IMR-90 (cell line): Measurements from ENCODE around the gene ZDHHC14. TPM values are rescaled to one million over a fixed set of nuclear protein-coding genes. Genes with fewer than 3 reads are reported as not detected.
"Not testable (repeated sequence)": the region's sequence is repeated elsewhere in the genome, so short reads cannot be mapped to it uniquely, and the experiment has no call there.

ENCODE experiments used
- ATAC-seq: fragments of 200-7000 bp; cut with Tn5 transposase; 2 replicates; pipeline ENCODE4 v1.9.1; 2020; ENCODE audit warnings: low read depth, mild to moderate bottlenecking, moderate library complexity
- BruUV-seq: library from RNA; stranded (reverse); fragments of 400-500 nt; replicated peaks from 2 replicates; lab custom pipeline; 2021; lab: Mats Ljungman, UMichigan
- CTCF ChIA-PET: fragments of 300-600 bp; formaldehyde crosslinking; extraction: SDS; loops from one replicate; lab custom pipeline; 2021; ENCODE audit warnings: antibody characterized with exemption; lab: Yijun Ruan, JAX
- POLR2A ChIA-PET: fragments of 300-600 bp; sonication (Branson Sonifier 250); formaldehyde crosslinking; loops from one replicate; lab custom pipeline; 2022; ENCODE audit warnings: antibody characterized with exemption; ENCODE audit not compliant: unreplicated experiment; lab: Charles Lee
- DNase-seq: peaks from one replicate; pipeline ENCODE4 v3.0.0; 2013
- H2AFZ ChIP-seq: replicated peaks from 2 replicates; pipeline ENCODE3; 2013; ENCODE audit warnings: low read length, mild to moderate bottlenecking; ENCODE audit not compliant: poor library complexity
- H2AK5ac ChIP-seq: 2 replicates; pipeline ENCODE4 v1.6.1; 2013; ENCODE audit warnings: low read depth, low read length, inconsistent platforms
- H2AK9ac ChIP-seq: replicated peaks from 2 replicates; pipeline ENCODE3; 2013; ENCODE audit warnings: mild to moderate bottlenecking, low read depth, low read length, moderate library complexity; ENCODE audit not compliant: poor library complexity
- H2BK120ac ChIP-seq: 2 replicates; pipeline ENCODE4 v1.6.1; 2013; ENCODE audit warnings: low read depth, low read length, inconsistent platforms
- H2BK15ac ChIP-seq: 3 replicates; pipeline ENCODE4 v1.6.1; 2013; ENCODE audit warnings: low read depth, low read length, inconsistent platforms
- H2BK20ac ChIP-seq: 2 replicates; pipeline ENCODE4 v1.6.1; 2013; ENCODE audit warnings: low read depth, mild to moderate bottlenecking, inconsistent platforms, low read length, moderate library complexity
- H2BK5ac ChIP-seq: 2 replicates; pipeline ENCODE4 v1.6.1; 2013; ENCODE audit warnings: mild to moderate bottlenecking, low read depth, low read length, inconsistent platforms; ENCODE audit not compliant: poor library complexity, severe bottlenecking
- H3K14ac ChIP-seq: replicated peaks from 2 replicates; pipeline ENCODE4 v1.6.1; 2013; ENCODE audit warnings: low read depth, low read length, inconsistent platforms
- H3K18ac ChIP-seq: 2 replicates; pipeline ENCODE4 v1.6.1; 2013; ENCODE audit warnings: low read depth, low read length, control low read depth
- H3K23ac ChIP-seq: 2 replicates; pipeline ENCODE4 v1.6.1; 2013; ENCODE audit warnings: low read depth, low read length, inconsistent platforms
- H3K27ac ChIP-seq: 2 replicates; pipeline ENCODE4 v1.5.1; 2013; ENCODE audit warnings: mild to moderate bottlenecking, control low read depth, low read length; ENCODE audit not compliant: insufficient read depth
- H3K27me3 ChIP-seq: 2 replicates; pipeline ENCODE4 v1.6.1; 2013; ENCODE audit warnings: low read length; ENCODE audit not compliant: control insufficient read depth, insufficient read depth
- H3K36me3 ChIP-seq: 2 replicates; pipeline ENCODE4 v1.6.1; 2013; ENCODE audit warnings: low read length, mixed read lengths; ENCODE audit not compliant: control insufficient read depth, insufficient read depth
- H3K4ac ChIP-seq: 2 replicates; pipeline ENCODE4 v1.6.1; 2013; ENCODE audit warnings: low read depth, low read length, inconsistent platforms
- H3K4me1 ChIP-seq: 2 replicates; pipeline ENCODE4 v1.6.1; 2013; ENCODE audit warnings: low read length, mixed read lengths; ENCODE audit not compliant: control insufficient read depth, insufficient read depth
- H3K4me2 ChIP-seq: 2 replicates; pipeline ENCODE4 v1.6.1; 2013; ENCODE audit warnings: low read depth, mild to moderate bottlenecking, control low read depth, low read length, moderate library complexity
- H3K4me3 ChIP-seq: 2 replicates; pipeline ENCODE4 v1.5.1; 2013; ENCODE audit warnings: low read depth, mild to moderate bottlenecking, control low read depth, low read length, moderate library complexity; ENCODE audit not compliant: insufficient read depth
- H3K56ac ChIP-seq: 2 replicates; pipeline ENCODE4 v1.6.1; 2013; ENCODE audit warnings: low read length, inconsistent platforms; ENCODE audit not compliant: insufficient read depth; ENCODE audit errors: extremely low read depth
- H3K79me1 ChIP-seq, 2 experiments: 2 replicates each; pipeline ENCODE4 v1.6.1; 2013; ENCODE audit warnings: low read length in 2 of 2, inconsistent platforms in 1 of 2, low read depth in 1 of 2
- H3K9ac ChIP-seq: 2 replicates; pipeline ENCODE4 v1.6.1; 2013; ENCODE audit warnings: low read depth, low read length, control low read depth
- H3K9me1 ChIP-seq: 2 replicates; pipeline ENCODE4 v1.6.1; 2013; ENCODE audit warnings: low read length, inconsistent platforms; ENCODE audit not compliant: insufficient read depth
- H3K9me3 ChIP-seq: 2 replicates; pipeline ENCODE4 v1.6.1; 2013; ENCODE audit warnings: low read length; ENCODE audit not compliant: control insufficient read depth, insufficient read depth
- H4K20me1 ChIP-seq: 2 replicates; pipeline ENCODE4 v1.6.1; 2013; ENCODE audit warnings: low read length, inconsistent platforms; ENCODE audit not compliant: insufficient read depth
- H4K5ac ChIP-seq: 2 replicates; pipeline ENCODE4 v1.6.1; 2013; ENCODE audit warnings: mild to moderate bottlenecking, low read depth, low read length, control low read depth
- H4K8ac ChIP-seq, 2 experiments: 2 replicates each; pipeline ENCODE4 v1.6.1; 2013; ENCODE audit warnings: low read depth in 2 of 2, low read length in 2 of 2, control low read depth in 1 of 2, inconsistent platforms in 1 of 2
- H4K91ac ChIP-seq: 2 replicates; pipeline ENCODE4 v1.6.1; 2013; ENCODE audit warnings: low read depth, low read length, inconsistent platforms; ENCODE audit not compliant: insufficient read depth
- BHLHE40 ChIP-seq: fragments of 150-350 bp; IDR thresholded peaks from 2 replicates; pipeline ENCODE4 v1.6.1; 2016; ENCODE audit warnings: mild to moderate bottlenecking, low read depth, low read length
- CEBPB ChIP-seq: IDR thresholded peaks from 2 replicates; pipeline ENCODE4 v1.6.1; 2012; ENCODE audit warnings: low read depth, low read length, improper control_type of control experiment
- MAFK ChIP-seq: IDR thresholded peaks from 2 replicates; pipeline ENCODE4 v1.6.1; 2012; ENCODE audit warnings: low read depth, low read length, improper control_type of control experiment
- MXI1 ChIP-seq: IDR thresholded peaks from 2 replicates; pipeline ENCODE4 v1.6.1; 2012; ENCODE audit warnings: low read depth, mild to moderate bottlenecking, low read length, moderate library complexity, borderline replicate concordance
- NFE2L2 ChIP-seq: fragments of 150-350 bp; IDR thresholded peaks from 2 replicates; pipeline ENCODE4 v1.6.1; 2016; ENCODE audit warnings: low read depth, mild to moderate bottlenecking, low read length
- WGBS, 2 experiments: methylation state at CpG; one replicate each; pipeline versions ENCODE4 v1.1.5 to v1.1.7; 2013; ENCODE audit warnings: missing lambda C conversion rate in 2 of 2; ENCODE audit not compliant: insufficient read length in 1 of 2; ENCODE audit errors: extremely low coverage in 2 of 2; 5-methylcytosine and 5-hydroxymethylcytosine counted together
- dilution Hi-C: fragments of 300-500 bp; cut with HindIII; formaldehyde crosslinking; loops from one replicate; pipeline ENCODE4 v1.14.3; 2018; ENCODE audit warnings: low sequenced_read_pairs; ENCODE audit not compliant: unreplicated experiment
- in situ Hi-C: fragments of 300-500 bp; cut with MboI; formaldehyde crosslinking; loops from 3 replicates; pipeline ENCODE4 v1.14.3; 2019; ENCODE audit warnings: low sequenced_read_pairs, inconsistent platforms, mixed read lengths
- intact Hi-C: fragments of 100-400 bp; cut with micrococcal nuclease; formaldehyde crosslinking; loops from 2 replicates; pipeline ENCODE4 v1.10.0; 2022
- polyA plus RNA-seq, 3 experiments: library from polyadenylated mRNA; depleted of rRNA; stranded (reverse); fragments of >200 nt; gene quantifications; 2 replicates each; pipeline ENCODE4 v1.2.3, GENCODE V29; 2012; ENCODE audit warnings: low replicate concordance in 1 of 3
- total RNA-seq: library from RNA; depleted of rRNA; stranded (reverse); fragments of >200 nt; gene quantifications from 2 replicates; pipeline ENCODE4 v1.2.3, GENCODE V29; 2012
- TF ChIP-seq, protein P1 (sequence below): conservative IDR thresholded peaks from 2 replicates; pipeline ENCODE4 v1.5.1; 2012; ENCODE audit warnings: mild to moderate bottlenecking, low read depth, low read length, improper control_type of control experiment

Gene ZDHHC14
- total and polyA plus RNA-seq, 2 of the 4 experiments (the other 2 are of a cell fraction): 0.90 to 2.0 TPM

- dilution Hi-C loops: no loop called here
- Histone ChIP-seq H4K20me1 (no peaks in the 10 kb centered on the region), H3K9ac (no peak overlapping the region), H2BK5ac (no peak overlapping the region), H3K18ac (no peak overlapping the region), H3K9me1 (no peaks in the 10 kb centered on the region), H4K8ac (no peak overlapping the region), H2AFZ (peak overlapping the region; percentile 3), H2AK5ac (no peak overlapping the region), H3K4ac (no peak overlapping the region), H3K4me1 (no peaks in the 10 kb centered on the region), H3K36me3 (no peaks in the 10 kb centered on the region), H2BK20ac (no peak overlapping the region), H3K4me3 (no peak overlapping the region), H2BK120ac (no peak overlapping the region), H3K79me1 (no peaks in the 10 kb centered on the region), H3K9me3 (peaks cover 9% of the 10 kb centered on the region), H4K91ac (no peak overlapping the region), H3K27ac (no peak overlapping the region), H2BK15ac (no peak overlapping the region), H3K4me2 (no peak overlapping the region), H3K14ac (no peak overlapping the region), H4K5ac (no peak overlapping the region), H3K56ac (no peak overlapping the region), H3K23ac (no peak overlapping the region), H2AK9ac (no peak overlapping the region), H3K27me3 (peaks cover 27% of the 10 kb centered on the region)
- no peak for TF ChIP-seq MXI1
- no peak for TF ChIP-seq BHLHE40
- TF ChIP-seq NFE2L2: no peak
- TF ChIP-seq, protein P1, sequence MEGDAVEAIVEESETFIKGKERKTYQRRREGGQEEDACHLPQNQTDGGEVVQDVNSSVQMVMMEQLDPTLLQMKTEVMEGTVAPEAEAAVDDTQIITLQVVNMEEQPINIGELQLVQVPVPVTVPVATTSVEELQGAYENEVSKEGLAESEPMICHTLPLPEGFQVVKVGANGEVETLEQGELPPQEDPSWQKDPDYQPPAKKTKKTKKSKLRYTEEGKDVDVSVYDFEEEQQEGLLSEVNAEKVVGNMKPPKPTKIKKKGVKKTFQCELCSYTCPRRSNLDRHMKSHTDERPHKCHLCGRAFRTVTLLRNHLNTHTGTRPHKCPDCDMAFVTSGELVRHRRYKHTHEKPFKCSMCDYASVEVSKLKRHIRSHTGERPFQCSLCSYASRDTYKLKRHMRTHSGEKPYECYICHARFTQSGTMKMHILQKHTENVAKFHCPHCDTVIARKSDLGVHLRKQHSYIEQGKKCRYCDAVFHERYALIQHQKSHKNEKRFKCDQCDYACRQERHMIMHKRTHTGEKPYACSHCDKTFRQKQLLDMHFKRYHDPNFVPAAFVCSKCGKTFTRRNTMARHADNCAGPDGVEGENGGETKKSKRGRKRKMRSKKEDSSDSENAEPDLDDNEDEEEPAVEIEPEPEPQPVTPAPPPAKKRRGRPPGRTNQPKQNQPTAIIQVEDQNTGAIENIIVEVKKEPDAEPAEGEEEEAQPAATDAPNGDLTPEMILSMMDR: no peak
- no peak for TF ChIP-seq CEBPB
- no peak for TF ChIP-seq MAFK
- intact Hi-C loops: no loop called here
- 66% methylated on average over 8 of the region's 17 CpGs; no CpG with 5 or more reads in 1 of the 2 experiments for WGBS, 2 experiments
- POLR2A ChIA-PET: no interaction called here
- no TSS peak for BruUV-seq
- in situ Hi-C loops: no loop called here
- no peak for DNase-seq
- ATAC-seq: no peak
- CTCF ChIA-PET: no interaction called here
These were observed 319.0 kb downstream of the ZDHHC14 start for GRCh38 chr6:157699777-157700636.

GRCh38 chr6:157706351-157706750 is 325.4 kb downstream of the ZDHHC14 start:
- DNase-seq, H2BK20ac ChIP-seq, dilution Hi-C loops, H2BK5ac ChIP-seq, H3K27ac ChIP-seq, H3K36me3 ChIP-seq, H3K4me3 ChIP-seq, H3K9me1 ChIP-seq, H3K4me1 ChIP-seq, H3K27me3 ChIP-seq, H3K18ac ChIP-seq, H2AK9ac ChIP-seq, H4K8ac ChIP-seq, in situ Hi-C loops, ATAC-seq, CTCF ChIA-PET, H3K56ac ChIP-seq, H3K14ac ChIP-seq, H3K4ac ChIP-seq, H2AK5ac ChIP-seq, BruUV-seq, H3K9ac ChIP-seq, H2BK15ac ChIP-seq, H4K5ac ChIP-seq, intact Hi-C loops, H2BK120ac ChIP-seq, H4K20me1 ChIP-seq, H3K79me1 ChIP-seq, H3K4me2 ChIP-seq, H2AFZ ChIP-seq, H4K91ac ChIP-seq, POLR2A ChIA-PET, H3K23ac ChIP-seq, H3K9me3 ChIP-seq: not testable (repeated sequence)
- WGBS, 2 experiments: no CpG with 5 or more reads among the region's 6 CpGs
